Measurements from ENCODE around the gene CRACR2A. TPM values are rescaled to one million over a fixed set of nuclear protein-coding genes. Genes with fewer than 3 reads are reported as not detected.

Gene CRACR2A
- total RNA-seq, 2 donors from 2014 or later = 50.3 to 54.8 TPM

GRCh38 chr12:3692616-3693365, 60.1 kb downstream of the CRACR2A start:
- Histone ChIP-seq H3K27me3 (no peaks in the 10 kb centered on the region), H3K4me3 (no peak overlapping the region), H3K9me3 (no peaks in the 10 kb centered on the region), H3K4me1 (no peaks in the 10 kb centered on the region), H3K27ac (no peak overlapping the region), H3K36me3 (no peaks in the 10 kb centered on the region), H3K9ac (ENCODE audit: low read depth in 2 of 2, low read length in 2 of 2) (no peak overlapping the region)
- intact Hi-C loops (cut with DNase I) = no loop called here
- no peak for TF ChIP-seq CTCF (IDR thresholded peaks at IDR 0.05)
- no peak for DNase-seq

GRCh38 chr12:3686463-3686862, 66.4 kb downstream of the CRACR2A start:
- no peak for TF ChIP-seq CTCF (IDR thresholded peaks at IDR 0.05)
- Histone ChIP-seq H3K9ac (ENCODE audit: low read depth in 2 of 2, low read length in 2 of 2) (no peak overlapping the region), H3K27ac (no peak overlapping the region), H3K9me3 (no peaks in the 10 kb centered on the region), H3K27me3 (no peaks in the 10 kb centered on the region), H3K4me1 (no peaks in the 10 kb centered on the region), H3K36me3 (no peaks in the 10 kb centered on the region), H3K4me3 (no peak overlapping the region)
- intact Hi-C loops (cut with DNase I) = no loop called here
- no peak for DNase-seq

GRCh38 chr12:3685830-3686229, 67.1 kb downstream of the CRACR2A start:
- no peak for DNase-seq
- intact Hi-C loops (cut with DNase I) = no loop called here
- H3K27ac ChIP-seq = no peak overlapping the region
- TF ChIP-seq CTCF (IDR thresholded peaks at IDR 0.05) = no peak
- H3K9ac ChIP-seq (ENCODE audit: low read depth in 2 of 2, low read length in 2 of 2) = no peak overlapping the region
- H3K4me3 ChIP-seq = no peak overlapping the region
- H3K9me3 ChIP-seq = no peaks in the 10 kb centered on the region
- no peaks in the 10 kb centered on the region for H3K27me3 ChIP-seq
- H3K4me1 ChIP-seq = no peaks in the 10 kb centered on the region
- no peaks in the 10 kb centered on the region for H3K36me3 ChIP-seq

GRCh38 chr12:3684449-3685051, 68.4 kb downstream of the CRACR2A start:
- H3K9ac ChIP-seq (ENCODE audit: low read depth in 2 of 2, low read length in 2 of 2) = no peak overlapping the region
- no peaks in the 10 kb centered on the region for H3K36me3 ChIP-seq
- no peaks in the 10 kb centered on the region for H3K9me3 ChIP-seq
- intact Hi-C loops (cut with DNase I) = no loop called here
- no peak for TF ChIP-seq CTCF (IDR thresholded peaks at IDR 0.05)
- H3K4me1 ChIP-seq = no peaks in the 10 kb centered on the region
- H3K4me3 ChIP-seq = no peak overlapping the region
- no peak for DNase-seq
- no peak overlapping the region for H3K27ac ChIP-seq
- H3K27me3 ChIP-seq = no peaks in the 10 kb centered on the region

GRCh38 chr12:3683670-3684069, 69.2 kb downstream of the CRACR2A start:
- Histone ChIP-seq H3K27ac (no peak overlapping the region), H3K27me3 (no peaks in the 10 kb centered on the region), H3K36me3 (peaks cover 3% of the 10 kb centered on the region), H3K4me1 (no peaks in the 10 kb centered on the region), H3K9me3 (no peaks in the 10 kb centered on the region), H3K4me3 (no peak overlapping the region), H3K9ac (ENCODE audit: low read depth in 2 of 2, low read length in 2 of 2) (no peak overlapping the region)
- DNase-seq = no peak
- no peak for TF ChIP-seq CTCF (IDR thresholded peaks at IDR 0.05)
- intact Hi-C loops (cut with DNase I) = no loop called here

All from colonic mucosa (tissue), 4 donors.